GM04503 (cell line): Measurements from ENCODE around the gene TNFAIP3.

Experiments
- DNase-seq: peaks from one replicate; pipeline ENCODE4 v3.0.0-alpha.2; 2012; ENCODE audit warnings: low read depth

The TNFAIP3 gene

DNA sequence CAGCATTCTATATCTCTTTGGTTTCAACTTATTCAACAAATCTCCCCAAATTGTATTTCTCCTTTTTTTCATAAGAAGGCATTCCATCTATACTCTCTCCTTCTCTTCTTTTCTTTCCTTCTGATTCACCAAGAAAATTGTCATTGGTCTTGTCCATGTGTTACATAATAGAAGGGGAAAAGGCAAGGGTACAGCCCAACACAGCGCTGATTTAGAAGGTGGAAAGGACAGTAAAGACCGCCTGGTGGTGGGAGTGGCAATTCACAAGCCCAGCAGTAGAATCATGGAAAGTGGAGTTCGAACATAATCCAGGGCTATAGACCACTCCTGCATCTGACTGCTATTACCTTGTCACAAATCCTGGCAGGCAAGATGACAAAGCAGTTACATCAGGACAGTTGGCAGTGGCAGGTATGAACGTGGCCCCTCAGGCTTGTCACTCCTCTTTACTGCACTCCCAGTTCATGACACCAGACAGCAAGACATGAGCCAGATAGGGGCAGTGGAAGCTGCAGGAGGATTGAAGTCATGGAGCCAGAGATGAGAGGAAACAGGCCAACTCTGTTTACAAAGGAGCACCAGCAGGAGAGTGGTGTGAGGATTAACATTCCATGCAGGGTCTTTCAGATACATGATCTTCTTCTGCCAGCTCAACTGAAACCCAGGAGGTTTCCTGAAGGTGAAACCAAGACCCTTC is 2.1 kb upstream of the TNFAIP3 start:
- no peak for DNase-seq

DNA sequence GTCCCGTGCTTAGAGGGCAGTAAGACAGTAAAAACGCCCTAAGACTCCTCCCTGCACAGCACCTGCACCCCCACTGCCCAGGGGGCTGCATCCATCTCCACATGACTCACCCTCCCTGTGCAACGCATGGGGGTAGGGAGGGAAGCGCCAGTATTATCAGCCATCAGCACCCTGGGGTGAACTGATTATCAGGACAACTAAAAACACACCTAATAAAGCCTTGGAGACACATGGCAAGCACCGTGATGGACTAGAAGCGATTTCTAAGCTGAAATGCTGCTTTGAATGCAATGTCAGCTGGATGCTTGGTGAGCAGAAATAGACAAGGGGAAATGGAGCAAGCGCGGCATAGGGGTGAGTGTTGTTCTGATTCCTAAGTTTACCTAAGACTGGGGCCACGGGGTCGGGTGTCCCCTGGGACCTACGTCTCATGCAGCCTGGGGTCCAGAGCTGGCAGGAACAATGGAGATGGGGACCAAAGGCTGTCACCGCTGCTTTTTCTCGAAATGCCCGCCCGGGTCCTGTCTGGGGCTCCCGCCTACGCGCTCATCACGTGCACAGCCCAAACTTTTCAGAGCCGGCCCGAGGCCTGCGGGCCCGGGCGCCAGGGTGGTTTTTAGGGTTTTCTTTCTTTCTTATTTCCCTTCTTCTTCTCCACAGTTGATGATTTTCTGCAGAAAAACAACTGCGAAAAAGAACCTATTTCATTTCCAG is 702 bp upstream of the TNFAIP3 start:
- no peak for DNase-seq

DNA sequence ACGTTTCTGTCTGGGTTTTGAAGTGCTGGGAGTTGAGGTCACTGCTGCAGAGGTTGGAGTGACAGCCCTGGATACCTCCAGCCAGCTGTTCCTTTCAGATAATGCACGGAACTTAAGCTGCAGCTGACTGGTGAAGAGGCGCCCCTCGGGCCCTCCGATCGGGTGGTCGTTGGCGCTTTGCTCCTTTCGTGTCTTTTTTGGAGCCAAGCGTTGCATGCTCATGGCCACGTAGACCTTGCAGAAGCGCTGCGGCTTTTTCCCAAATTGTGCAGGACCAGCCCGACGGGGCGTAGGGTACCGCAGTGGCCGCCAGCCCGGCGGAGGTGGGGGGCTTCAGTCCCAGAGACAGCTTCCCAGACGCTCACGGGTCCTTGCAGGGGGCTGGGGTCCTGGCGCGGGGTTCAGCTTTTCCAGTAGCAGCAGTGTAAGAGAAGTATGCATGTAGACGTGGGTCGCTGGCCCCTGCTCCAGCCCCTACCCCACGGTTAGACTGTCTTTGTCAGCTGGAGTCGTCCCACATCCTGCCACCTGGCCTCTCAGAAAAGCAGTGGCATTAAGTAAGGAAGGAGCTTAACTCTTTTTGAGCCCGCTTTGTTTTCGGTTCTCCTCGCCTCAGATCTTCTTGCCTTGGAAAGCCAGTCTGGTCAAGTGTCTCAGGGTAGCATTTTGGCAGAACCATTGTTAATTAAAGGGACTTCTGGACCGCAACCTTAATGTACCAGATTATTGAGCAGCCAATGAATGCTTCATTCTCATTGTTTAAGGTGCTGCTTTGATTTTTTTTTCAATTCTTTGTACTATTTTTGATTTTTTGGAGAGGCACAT is 838 bp downstream of the TNFAIP3 start:
- DNase-seq, result no peak

DNA sequence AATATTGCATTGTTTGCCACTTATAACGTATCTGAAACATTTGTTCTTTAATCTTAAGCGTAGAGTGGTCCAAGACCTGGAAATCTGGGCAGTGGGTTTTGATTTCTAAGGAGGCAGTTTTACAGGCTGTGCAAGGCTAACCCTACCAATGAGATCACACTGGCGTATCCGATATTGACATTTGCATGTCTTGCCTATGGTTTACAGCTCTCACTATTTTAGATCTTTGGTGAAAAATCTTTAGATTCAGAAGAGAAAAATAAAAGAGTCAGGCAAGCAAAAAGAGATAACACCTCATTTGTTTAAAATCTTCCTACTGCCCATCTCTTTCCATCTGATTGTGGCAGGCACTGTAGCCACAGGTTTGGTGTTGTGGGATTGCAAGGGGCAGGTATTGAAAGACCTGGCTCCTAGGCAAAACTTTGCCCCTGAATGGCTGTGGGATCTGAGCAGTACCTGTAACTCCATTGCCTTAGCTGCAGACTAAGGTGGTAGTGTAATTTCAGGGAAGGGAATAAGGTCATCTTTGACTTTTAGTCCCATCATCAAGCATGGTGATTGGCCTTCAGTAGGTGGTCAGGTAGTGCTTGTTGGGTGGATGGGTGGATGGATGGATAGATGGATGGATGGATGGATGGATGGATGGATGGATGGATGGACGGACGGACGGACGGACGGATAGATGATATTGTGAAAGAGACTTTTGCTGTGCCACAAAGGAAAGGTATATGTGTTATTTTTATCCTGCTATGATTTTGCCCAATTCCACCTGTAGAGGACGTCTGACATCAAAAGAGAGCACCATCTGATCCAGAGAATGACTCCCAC is 1.9 kb downstream of the TNFAIP3 start:
- no peak for DNase-seq

DNA sequence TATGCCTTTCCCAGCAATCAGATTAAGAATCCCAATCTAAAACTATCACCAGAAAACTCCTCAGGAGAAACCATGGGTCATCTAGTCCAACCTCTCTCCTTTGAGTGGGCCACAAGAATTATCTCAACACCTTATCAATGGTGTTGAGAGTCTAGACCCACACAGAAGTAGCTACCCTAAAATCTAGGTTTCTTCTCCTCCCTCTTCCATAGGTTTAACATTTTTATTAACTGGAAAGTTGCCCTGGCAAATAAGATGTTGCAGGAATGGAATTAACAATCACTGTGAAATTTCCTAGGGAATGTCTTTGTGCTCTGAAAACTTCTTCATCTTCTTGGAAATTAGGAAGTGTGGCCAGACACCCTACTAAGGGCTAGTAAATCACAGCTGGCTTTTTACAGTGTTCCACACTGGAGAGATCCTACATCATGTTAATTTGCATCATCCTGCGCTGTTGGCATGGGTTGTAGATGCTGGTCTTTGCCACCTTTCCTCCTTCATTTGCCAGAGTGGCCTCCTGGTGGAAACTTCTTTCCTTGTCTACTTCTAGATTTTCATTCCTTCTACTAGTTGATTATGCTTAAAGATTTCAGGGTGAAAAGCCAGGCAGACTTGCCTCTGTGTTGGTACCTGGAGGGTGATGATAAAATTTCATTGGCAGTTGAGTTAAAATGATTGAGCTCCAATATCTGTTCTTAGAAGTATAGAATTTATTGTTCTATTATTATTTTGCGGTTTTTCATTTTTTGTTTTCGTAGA is 2.7 kb downstream of the TNFAIP3 start:
- no peak for DNase-seq

DNA sequence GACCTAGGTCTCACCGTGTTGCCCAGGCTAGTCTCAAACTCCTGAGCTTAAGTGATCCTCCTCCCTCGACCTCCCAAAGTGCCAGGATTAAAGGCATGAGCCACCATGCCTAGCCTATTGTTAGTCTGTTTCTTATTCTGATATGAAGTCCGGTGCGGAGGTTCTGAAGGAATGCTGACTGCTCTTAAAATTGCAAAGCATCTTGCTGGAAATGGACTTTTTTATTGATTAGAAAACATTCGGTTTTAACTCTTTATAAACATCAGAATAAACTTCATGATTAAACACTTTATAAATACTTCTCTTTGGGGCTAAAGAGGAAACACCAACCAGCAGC is 3.2 kb downstream of the TNFAIP3 start:
- DNase-seq, result no peak

DNA sequence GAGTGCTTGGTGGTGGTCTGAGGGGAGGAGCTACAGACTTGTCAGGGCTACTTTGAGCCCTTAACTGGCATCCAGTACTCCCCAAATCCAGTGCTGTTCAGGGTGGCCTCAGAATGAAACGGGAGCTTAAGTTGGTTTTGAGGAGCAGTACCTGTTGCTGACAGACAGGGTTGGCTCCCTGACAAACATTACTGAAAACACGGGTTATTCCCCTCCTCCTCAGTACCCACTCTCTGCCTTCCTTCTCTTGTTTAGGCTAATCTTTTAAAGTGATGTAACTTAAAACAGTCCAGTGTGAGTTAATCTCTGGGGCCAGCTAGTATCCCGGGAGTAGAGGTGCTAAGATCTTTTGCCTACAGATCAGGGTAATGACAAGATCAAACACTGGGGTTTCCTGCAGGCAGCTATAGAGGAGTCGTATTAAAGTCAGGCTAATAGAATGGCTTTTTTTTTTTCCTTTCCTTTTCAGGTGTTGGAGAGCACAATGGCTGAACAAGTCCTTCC is 3.7 kb downstream of the TNFAIP3 start:
- DNase-seq, result no peak

DNA sequence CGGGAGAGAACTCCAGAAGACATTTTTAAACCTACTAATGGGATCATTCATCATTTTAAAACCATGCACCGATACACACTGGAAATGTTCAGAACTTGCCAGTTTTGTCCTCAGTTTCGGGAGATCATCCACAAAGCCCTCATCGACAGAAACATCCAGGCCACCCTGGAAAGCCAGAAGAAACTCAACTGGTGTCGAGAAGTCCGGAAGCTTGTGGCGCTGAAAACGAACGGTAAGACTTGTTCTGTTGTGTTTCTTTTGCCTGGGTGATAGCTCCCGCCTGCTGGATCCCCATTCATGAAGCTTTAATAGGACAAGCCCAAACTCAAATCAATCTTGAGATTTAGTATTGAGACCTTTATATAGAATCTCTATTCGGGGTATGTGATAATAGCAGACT is 4.2 kb downstream of the TNFAIP3 start:
- no peak for DNase-seq

DNA sequence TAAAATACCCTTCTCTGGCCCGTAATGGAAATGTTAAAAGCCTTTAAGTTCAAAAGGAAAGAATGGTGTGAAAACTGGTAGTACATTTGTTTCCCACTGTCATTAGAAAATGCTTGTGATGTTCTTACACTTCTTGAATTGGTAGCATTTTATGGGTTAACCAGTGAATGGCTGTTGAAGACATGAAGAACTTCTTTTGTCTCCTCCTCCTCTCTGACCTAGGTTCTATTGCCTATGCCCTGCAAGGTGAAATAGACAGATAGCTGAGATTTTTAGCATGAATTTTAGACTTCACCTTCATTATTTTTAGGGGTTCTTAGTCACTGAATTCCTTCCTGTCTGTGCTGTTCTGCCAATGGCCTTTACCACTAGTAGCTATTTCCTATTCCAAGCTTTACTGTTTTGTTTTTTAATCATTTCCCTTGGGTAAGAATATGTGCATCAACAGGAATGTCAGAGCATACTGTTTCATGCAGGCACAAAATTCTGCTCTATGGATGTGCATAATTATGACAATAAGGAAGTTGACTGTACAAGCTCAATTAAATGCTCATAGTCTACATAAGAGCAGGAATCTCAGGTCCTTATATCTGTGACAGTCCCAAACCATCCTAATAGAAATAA is 4.9 kb downstream of the TNFAIP3 start:
- DNase-seq, result no peak

DNA sequence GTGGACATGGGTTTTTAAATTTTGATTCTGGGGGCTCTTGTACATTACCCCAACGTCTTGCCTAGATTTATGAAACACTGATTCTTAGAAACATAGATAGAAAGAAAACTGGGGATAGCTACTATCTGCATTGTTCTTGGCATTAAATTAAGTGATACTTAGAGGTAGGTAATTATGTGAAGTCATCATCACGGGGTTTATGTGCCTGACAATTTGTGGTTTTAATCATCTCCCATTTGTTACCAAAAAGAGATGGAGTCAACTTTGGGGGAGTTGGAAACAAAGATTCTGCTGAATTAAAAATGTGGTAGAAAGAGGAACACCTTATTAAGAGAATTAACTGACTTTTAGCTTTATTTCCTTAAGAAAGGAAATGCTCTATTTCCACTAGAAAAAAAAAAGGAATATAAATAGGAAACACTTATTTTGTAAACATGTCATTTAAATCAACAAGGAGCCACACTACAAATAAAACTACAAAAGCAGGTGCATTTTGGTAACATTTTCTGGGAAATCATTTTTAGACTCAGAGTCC is 5.6 kb downstream of the TNFAIP3 start:
- no peak for DNase-seq

DNA sequence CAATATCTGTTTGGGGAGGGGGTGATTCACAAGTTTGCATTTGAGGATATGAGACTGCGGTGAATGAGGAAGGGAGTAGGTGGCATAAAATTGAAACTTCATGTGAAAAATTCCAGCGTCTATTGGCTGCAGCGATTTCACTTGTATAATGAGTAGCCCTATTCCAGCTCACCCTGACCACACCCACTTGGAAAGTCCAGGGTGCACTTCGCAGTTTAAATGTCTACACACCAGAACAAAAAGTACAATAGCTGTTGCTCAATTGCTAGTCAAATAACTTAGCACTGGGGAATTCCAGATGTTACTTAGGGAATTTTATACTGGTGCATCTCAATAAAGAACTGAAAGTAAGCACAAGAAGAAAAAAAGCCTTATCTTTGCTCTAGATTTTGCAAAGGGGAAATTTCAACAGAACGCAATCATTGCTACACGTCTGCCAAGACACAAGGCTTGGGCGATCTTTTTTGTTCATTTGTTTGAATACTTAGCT is 6.3 kb downstream of the TNFAIP3 start:
- DNase-seq, result peak; percentile 70

DNA sequence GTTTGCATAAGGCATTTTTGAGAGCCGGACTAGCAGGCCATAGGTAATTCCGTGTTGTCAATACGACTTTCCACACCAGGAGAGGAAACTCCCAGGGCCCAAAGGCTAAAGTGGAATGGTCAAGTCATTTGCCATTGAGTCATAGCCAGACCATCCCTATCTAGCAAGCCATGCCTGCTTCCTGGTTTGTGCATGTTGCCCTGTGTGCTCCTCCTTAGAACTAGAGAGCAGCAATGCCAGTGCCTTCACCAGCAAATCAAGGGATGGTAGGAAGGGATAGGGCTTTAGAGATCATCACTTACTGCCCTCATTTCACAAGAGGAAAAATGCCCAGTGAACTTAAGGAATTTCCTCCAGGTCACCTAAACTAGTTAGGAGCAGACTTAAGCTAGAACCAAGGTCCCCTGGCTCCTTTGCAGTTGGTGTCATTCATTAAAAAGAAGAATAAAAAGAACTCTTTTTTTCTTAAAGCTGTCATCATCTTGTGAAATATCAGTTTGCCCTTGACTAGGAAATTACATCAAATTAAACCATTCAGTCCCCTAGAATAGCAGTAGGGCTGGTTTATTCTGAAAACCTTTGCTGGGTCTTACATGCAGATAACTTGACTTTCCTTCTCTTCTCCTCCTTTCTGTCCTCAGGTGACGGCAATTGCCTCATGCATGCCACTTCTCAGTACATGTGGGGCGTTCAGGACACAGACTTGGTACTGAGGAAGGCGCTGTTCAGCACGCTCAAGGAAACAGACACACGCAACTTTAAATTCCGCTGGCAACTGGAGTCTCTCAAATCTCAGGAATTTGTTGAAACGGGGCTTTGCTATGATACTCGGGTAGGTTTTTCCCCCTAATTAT is 7.4 kb downstream of the TNFAIP3 start:
- DNase-seq, result no peak

DNA sequence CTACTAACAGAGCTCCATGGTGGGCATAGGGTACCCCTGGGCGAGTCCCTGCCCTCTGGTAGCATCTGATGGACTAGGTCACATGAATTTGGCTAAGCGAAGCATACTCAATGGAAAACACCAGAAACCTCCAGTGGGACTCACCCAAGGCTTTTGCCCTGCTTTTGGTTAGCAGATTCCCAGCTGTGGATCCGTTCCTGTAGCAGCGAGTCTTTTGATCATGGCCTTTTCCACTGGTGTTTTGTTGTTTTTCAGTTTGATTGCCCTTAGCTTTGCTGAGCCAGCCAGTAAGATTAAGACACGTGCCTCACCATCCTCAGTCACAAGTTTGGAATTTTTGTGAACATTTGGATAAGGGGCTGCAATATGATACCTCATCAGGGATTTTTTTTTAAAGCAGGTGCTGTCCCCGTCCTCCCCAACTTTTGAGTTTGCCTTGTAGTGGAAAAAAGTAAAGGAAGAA is 8.0 kb downstream of the TNFAIP3 start:
- no peak for DNase-seq

DNA sequence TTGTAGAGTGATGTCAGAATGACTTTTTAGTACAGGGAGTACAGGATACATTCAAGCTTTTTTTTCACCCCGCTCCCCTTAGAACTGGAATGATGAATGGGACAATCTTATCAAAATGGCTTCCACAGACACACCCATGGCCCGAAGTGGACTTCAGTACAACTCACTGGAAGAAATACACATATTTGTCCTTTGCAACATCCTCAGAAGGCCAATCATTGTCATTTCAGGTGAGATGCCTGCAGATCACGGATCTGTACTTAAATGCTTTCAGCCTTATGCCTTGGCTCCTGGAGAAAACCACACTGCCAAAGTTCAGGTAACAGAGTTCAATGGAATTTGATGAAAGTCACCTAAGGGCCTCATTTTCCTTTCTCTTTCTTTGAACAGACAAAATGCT is 8.5 kb downstream of the TNFAIP3 start:
- no peak for DNase-seq

DNA sequence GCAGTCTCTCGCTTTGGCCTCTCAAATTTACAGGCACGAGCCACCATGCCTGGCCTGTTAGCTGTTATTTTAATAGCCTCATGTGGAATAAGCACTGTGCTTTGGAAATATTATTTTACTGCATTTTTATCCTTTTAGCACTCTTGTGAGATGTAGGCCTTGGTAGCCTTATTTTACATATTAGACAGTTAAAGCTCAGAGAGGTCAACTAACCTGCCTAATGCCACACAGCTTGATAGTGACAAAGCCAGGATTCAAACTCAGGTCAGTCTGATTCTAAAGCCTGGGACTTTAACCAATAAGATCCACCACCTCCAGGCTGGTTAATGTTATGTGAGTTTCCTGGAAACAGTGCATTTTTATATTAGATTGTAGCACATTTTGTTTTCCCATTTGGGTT is 9.5 kb downstream of the TNFAIP3 start:
- DNase-seq, result no peak

DNA sequence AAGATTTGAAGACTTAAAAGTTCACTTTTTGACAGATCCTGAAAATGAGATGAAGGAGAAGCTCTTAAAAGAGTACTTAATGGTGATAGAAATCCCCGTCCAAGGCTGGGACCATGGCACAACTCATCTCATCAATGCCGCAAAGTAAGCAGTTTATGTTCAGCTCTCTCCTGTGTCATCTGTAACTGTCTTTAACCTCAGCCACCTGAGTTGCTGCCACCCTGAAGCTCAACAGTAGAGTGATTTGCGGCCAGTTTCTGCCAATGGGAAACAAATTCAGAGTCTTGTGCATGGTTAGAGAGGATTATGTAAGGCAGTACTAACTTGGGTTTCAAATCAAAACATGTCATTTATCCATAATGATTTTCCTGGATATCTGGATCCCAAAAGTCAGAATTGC is 10.1 kb downstream of the TNFAIP3 start:
- DNase-seq, result no peak

DNA sequence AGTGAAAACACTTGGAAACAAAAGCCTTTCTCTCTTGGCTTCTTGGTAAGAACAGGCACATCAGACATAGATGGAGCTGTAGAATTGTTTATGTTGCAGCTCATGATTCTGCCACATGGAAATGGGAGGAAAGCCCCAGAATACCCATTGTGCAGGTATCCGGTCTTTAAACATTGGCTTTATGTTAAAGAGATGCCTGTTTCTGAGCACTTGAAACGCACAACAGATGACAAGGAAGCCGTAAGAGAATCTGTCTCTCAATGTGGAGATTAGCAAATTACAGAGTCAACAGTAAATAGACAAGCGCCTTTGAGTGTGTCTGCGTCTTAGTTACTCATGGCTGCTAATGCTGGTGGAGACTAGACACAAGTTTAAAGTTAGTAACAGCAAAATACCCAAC is 10.5 kb downstream of the TNFAIP3 start:
- no peak for DNase-seq

DNA sequence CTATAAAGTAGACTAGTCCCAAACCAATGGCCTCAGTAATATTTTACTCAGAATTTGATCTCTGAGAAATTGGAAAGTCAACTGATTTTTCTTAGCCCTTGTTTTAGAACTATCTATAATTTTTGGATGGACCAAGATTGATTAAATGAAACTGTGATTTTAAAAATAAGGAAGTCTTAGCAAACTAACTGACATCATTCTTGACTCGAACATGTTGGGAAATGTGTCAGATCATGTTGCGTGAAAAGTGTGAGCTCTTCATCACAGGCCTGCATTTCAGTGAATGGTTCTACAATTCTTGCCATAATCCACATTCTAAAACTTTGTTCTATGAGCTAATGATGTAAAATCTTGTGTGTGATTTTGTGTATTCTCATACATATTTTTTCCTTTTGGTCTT is 11.0 kb downstream of the TNFAIP3 start:
- no peak for DNase-seq
